ENCODE data around the gene PTPRG. TPM values are rescaled to one million over a fixed set of nuclear protein-coding genes. Genes with fewer than 3 reads are reported as not detected.

Gene PTPRG
- total and polyA plus RNA-seq, 2 experiments from 2014 or later = 8.5 to 34.9 TPM

GRCh38 chr3:61822588-61822987, 261.2 kb downstream of the PTPRG start:
- 92% methylated on average over 2 of the region's 2 CpGs for WGBS (ENCODE audit: low lambda C conversion rate, missing lambda C conversion rate)
- no peaks in the 10 kb centered on the region for H3K9me2 ChIP-seq (replicated peaks; ENCODE audit: insufficient read depth)
- TF ChIP-seq EZH2phosphoT487 (IDR thresholded peaks at IDR 0.05; ENCODE audit: low read depth, severe bottlenecking, unreplicated experiment) (no peak), EZH2 (IDR thresholded peaks at IDR 0.05; ENCODE audit: borderline replicate concordance) (no peak), CTCF (IDR thresholded peaks at IDR 0.05; ENCODE audit: poor library complexity) (no peak)
- no peak overlapping the region for H3K27ac ChIP-seq
- no peaks in the 10 kb centered on the region for H3K27me3 ChIP-seq
- no peaks in the 10 kb centered on the region for H3K36me3 ChIP-seq (replicated peaks; ENCODE audit: insufficient read depth, low read depth)
- H3K4me1 ChIP-seq (ENCODE audit: insufficient read depth) = no peaks in the 10 kb centered on the region
- no peaks in the 10 kb centered on the region for H3K79me2 ChIP-seq
- H3K9me3 ChIP-seq (ENCODE audit: low read depth) = no peaks in the 10 kb centered on the region
- no peak overlapping the region for H2AFZ ChIP-seq
- H4K20me1 ChIP-seq (ENCODE audit: insufficient read depth, poor library complexity, severe bottlenecking) = no peaks in the 10 kb centered on the region
- H3K4me3 ChIP-seq = no peak overlapping the region
- H3K4me2 ChIP-seq = no peak overlapping the region
- no peak for DNase-seq (ENCODE audit: low spot score)

GRCh38 chr3:61824553-61825135, 263.3 kb downstream of the PTPRG start:
- H3K36me3 ChIP-seq (replicated peaks; ENCODE audit: insufficient read depth, low read depth) = no peaks in the 10 kb centered on the region
- peaks cover 3% of the 10 kb centered on the region for H3K79me2 ChIP-seq
- H3K4me3 ChIP-seq = no peak overlapping the region
- DNase-seq (ENCODE audit: low spot score) = no peak
- H3K9me3 ChIP-seq (ENCODE audit: low read depth) = no peaks in the 10 kb centered on the region
- WGBS (ENCODE audit: low lambda C conversion rate, missing lambda C conversion rate) = 93% methylated on average over 2 of the region's 2 CpGs
- H3K9me2 ChIP-seq (replicated peaks; ENCODE audit: insufficient read depth) = no peaks in the 10 kb centered on the region
- no peaks in the 10 kb centered on the region for H4K20me1 ChIP-seq (ENCODE audit: insufficient read depth, poor library complexity, severe bottlenecking)
- H2AFZ ChIP-seq = no peak overlapping the region
- no peaks in the 10 kb centered on the region for H3K4me1 ChIP-seq (ENCODE audit: insufficient read depth)
- TF ChIP-seq EZH2 (IDR thresholded peaks at IDR 0.05; ENCODE audit: borderline replicate concordance) (no peak), CTCF (IDR thresholded peaks at IDR 0.05; ENCODE audit: poor library complexity) (no peak), EZH2phosphoT487 (IDR thresholded peaks at IDR 0.05; ENCODE audit: low read depth, severe bottlenecking, unreplicated experiment) (no peak)
- H3K4me2 ChIP-seq = no peak overlapping the region
- no peak overlapping the region for H3K27ac ChIP-seq
- H3K27me3 ChIP-seq = no peaks in the 10 kb centered on the region

- no peaks in the 10 kb centered on the region for H3K4me1 ChIP-seq (ENCODE audit: insufficient read depth)
- 79% methylated on average over 5 of the region's 5 CpGs for WGBS (ENCODE audit: low lambda C conversion rate, missing lambda C conversion rate)
- no peaks in the 10 kb centered on the region for H4K20me1 ChIP-seq (ENCODE audit: insufficient read depth, poor library complexity, severe bottlenecking)
- TF ChIP-seq EZH2 (IDR thresholded peaks at IDR 0.05; ENCODE audit: borderline replicate concordance) (no peak), EZH2phosphoT487 (IDR thresholded peaks at IDR 0.05; ENCODE audit: low read depth, severe bottlenecking, unreplicated experiment) (no peak), CTCF (IDR thresholded peaks at IDR 0.05; ENCODE audit: poor library complexity) (no peak)
- no peak overlapping the region for H2AFZ ChIP-seq
- no peaks in the 10 kb centered on the region for H3K9me3 ChIP-seq (ENCODE audit: low read depth)
- H3K27ac ChIP-seq = no peak overlapping the region
- H3K4me3 ChIP-seq = no peak overlapping the region
- DNase-seq (ENCODE audit: low spot score) = no peak
- no peaks in the 10 kb centered on the region for H3K36me3 ChIP-seq (replicated peaks; ENCODE audit: insufficient read depth, low read depth)
- H3K9me2 ChIP-seq (replicated peaks; ENCODE audit: insufficient read depth) = no peaks in the 10 kb centered on the region
- peaks cover 3% of the 10 kb centered on the region for H3K79me2 ChIP-seq
- H3K27me3 ChIP-seq = no peaks in the 10 kb centered on the region
- no peak overlapping the region for H3K4me2 ChIP-seq
Observed at GRCh38 chr3:61826161-61826560, 264.8 kb downstream of the PTPRG start.
